GM19467 (cell line): Measurements from ENCODE around the gene ILF3.
"Not testable (repeated sequence)": the region's sequence is repeated elsewhere in the genome, so short reads cannot be mapped to it uniquely, and the experiment has no call there.

Source experiments
- ATAC-seq: cut with Tn5 transposase; IDR thresholded peaks from one replicate; pipeline ENCODE4 v1.9.1; 2021; ENCODE audit warnings: mild to moderate bottlenecking, moderate library complexity; ENCODE audit not compliant: unreplicated experiment

ILF3 gene

GRCh38 chr19:10642473-10643171 is 11.5 kb upstream of the ILF3 start:
- ATAC-seq = no peak

GRCh38 chr19:10643172-10643967 is 10.8 kb upstream of the ILF3 start:
- ATAC-seq = no peak

- ATAC-seq = no peak
Observed at GRCh38 chr19:10643968-10644259, 10.2 kb upstream of the ILF3 start.

GRCh38 chr19:10644260-10645007 is 9.7 kb upstream of the ILF3 start:
- ATAC-seq = no peak

GRCh38 chr19:10646456-10647159 is 7.5 kb upstream of the ILF3 start:
- ATAC-seq = no peak

- ATAC-seq = no peak
Observed at GRCh38 chr19:10648360-10648759, 5.8 kb upstream of the ILF3 start.

GRCh38 chr19:10651851-10652250 is 2.3 kb upstream of the ILF3 start:
- no peak for ATAC-seq

- ATAC-seq = no peak
Observed at GRCh38 chr19:10653482-10653731, 739 bp upstream of the ILF3 start.

DNA sequence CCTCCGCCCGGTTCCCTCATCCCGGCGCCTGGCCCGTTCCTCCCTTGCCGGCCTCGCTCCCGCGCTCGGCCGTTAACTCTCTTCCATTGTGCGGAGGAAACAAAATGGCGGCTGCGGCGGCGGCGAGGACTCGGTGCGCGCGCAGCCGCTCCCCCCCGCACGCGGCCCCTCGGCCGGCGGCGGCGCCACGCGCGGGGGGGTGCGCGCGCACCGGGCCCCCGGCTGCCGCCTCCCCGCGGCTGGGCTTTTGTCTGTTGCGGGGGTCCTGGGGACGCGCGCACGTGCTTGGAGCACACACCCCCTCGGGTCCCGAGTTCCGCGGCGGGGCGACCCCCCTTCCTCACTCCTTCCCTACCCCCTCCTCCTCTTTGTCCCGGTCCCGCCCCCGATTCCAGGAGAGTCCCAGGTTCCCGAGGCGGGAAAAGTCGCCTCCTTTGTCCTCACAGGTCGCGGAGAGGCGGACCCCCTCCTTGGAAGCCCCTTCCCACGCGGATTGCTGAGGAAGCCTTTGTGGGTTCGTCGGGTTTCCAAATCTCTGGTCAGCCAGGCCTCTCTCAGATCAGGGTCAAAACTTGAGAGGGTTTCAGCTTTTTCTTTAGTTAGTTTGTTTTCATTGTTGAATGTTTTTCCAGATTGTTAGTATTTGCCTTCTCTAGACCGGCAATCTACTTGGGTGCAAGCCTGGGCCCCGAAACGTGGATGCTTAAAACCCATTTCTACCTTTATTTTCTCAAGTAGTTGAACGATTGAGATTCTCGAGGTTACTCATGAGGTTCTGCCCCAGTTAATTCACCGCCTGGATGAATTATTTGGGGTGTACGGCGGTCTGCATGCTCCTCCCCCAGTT is 687 bp downstream of the ILF3 start:
- ATAC-seq = peak; percentile 12

- ATAC-seq = no peak
Observed at GRCh38 chr19:10655457-10656312, 1.5 kb downstream of the ILF3 start.

DNA sequence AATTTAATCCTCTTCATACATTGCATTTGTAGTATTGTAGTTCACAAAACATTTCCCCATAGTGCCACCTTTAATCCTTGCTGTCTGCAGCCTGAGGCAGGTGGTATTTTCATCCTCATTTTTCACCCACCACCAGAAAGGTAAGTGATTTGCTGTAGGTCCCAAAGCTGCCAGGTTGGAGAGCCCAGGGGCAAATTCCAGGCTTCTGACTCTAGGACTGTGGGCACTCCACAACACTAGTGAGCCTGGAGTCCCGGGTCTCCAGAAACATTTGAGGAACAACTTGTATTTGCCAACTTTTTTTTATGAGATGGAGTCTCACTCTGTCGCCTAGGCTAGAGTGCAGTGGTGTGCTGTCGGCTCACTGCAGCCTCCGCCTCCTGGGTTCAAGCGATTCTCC is 6.2 kb downstream of the ILF3 start:
- no peak for ATAC-seq

DNA sequence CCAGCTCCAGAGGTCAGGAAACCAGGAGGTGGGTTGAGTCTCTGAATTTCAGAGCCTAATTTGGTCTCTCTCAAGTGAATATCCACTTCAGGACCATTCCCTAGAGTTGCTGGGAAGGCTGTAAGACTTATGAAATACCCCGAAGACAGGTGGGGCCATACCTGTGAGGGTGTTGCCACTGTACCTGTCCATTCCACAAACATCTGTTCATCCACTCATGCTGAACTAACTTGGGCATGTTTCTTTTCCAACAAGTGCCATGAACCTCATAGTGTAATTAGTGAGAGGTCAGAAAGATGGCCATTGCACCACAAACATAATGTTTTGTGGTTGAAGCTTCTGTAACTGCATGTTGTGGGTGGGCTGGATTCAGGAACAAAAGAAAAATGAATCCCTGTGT is 7.8 kb downstream of the ILF3 start:
- no peak for ATAC-seq

DNA sequence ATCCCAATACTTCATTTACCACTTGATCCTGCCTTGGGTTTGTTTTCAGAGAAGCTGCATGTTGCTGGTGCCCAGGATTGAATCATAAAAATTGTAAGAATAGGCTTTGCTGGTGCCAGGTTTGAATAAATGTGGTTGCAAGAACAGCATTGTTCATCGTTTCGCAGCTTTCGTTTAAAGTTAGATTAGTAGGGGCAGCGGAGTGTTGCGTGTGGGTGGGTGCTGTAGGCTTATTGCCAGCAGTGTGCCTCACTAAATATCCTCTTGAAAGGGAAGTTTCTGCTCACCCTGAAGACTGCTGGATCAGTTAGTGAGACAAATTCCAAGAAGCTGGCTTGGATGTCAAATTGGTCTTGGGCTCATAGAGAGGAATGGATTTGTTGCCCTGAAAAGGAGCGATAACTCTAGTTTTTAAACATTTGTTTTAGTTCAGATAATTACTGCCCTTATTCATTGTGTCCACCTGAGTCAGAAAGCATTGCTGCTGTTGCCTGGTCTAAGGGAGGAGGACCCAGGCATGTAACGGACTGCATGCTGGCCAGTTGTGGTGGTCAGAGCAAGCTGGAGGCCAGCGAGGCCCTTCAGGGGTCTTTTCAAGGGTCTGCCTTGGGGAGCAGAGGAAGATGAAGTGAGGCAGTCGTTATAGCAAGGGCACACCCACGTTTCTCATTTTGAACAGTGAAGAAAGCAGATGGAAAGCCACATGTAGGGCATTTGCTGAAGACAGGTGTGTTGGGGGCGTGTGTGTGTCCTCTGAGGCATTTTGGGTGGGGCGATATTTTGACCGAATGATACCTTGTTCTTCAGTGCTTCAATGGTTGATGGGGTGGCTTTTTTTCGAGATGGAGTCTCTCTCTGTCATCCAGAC is 8.5 kb downstream of the ILF3 start:
- no peak for ATAC-seq

GRCh38 chr19:10663252-10663563 is 9.1 kb downstream of the ILF3 start:
- not testable (repeated sequence) for ATAC-seq

GRCh38 chr19:10667867-10668266 is 13.7 kb downstream of the ILF3 start:
- no peak for ATAC-seq

GRCh38 chr19:10669246-10669645 is 15.1 kb downstream of the ILF3 start:
- ATAC-seq = no peak

GRCh38 chr19:10670182-10670581 is 16.0 kb downstream of the ILF3 start:
- no peak for ATAC-seq

- ATAC-seq = no peak
Observed at GRCh38 chr19:10670876-10671804, 17.0 kb downstream of the ILF3 start.
